Panc1 (cell line): ENCODE measurements around the gene DRAXIN. TPM values are rescaled to one million over a fixed set of nuclear protein-coding genes. Genes with fewer than 3 reads are reported as not detected.
"Not testable (repeated sequence)": the region's sequence is repeated elsewhere in the genome, so short reads cannot be mapped to it uniquely, and the experiment has no call there.

Experiments
- ATAC-seq: fragments of 200-7000 bp; cut with Tn5 transposase; 2 replicates; pipeline ENCODE4 v1.9.1; 2020; ENCODE audit warnings: mild to moderate bottlenecking, moderate library complexity
- BruUV-seq: library from RNA; stranded (reverse); fragments of 400-500 nt; replicated peaks from 2 replicates; lab custom pipeline; 2021; lab: Mats Ljungman, UMichigan
- CTCF ChIA-PET: fragments of 300-600 bp; sonication (Branson Sonifier 250); formaldehyde crosslinking; loops from one replicate; lab custom pipeline; 2022; ENCODE audit warnings: antibody characterized with exemption; lab: Charles Lee
- POLR2A ChIA-PET: fragments of 300-600 bp; sonication (Branson Sonifier 250); formaldehyde crosslinking; loops from one replicate; lab custom pipeline; 2022; ENCODE audit warnings: antibody characterized with exemption; lab: Charles Lee
- DNase-seq: peaks from one replicate; pipeline ENCODE4 v3.0.0-alpha.2; 2010; ENCODE audit warnings: low read depth, low spot score
- H3K27ac ChIP-seq: 2 replicates; pipeline ENCODE4 v1.5.1; 2011; ENCODE audit warnings: mild to moderate bottlenecking, low read length, inconsistent platforms
- H3K27me3 ChIP-seq: fragments of 200-500 bp; sonication (Bioruptor generic); 2 replicates; pipeline ENCODE4 v1.6.0; 2014; ENCODE audit warnings: low read length, inconsistent platforms; ENCODE audit not compliant: control insufficient read depth, insufficient read depth
- H3K36me3 ChIP-seq: fragments of 200-500 bp; sonication (Bioruptor generic); 2 replicates; pipeline ENCODE4 v1.5.1; 2014; ENCODE audit warnings: inconsistent platforms, mild to moderate bottlenecking, low read length, moderate library complexity; ENCODE audit not compliant: control insufficient read depth, insufficient read depth
- H3K4me1 ChIP-seq: 2 replicates; pipeline ENCODE4 v1.5.1; 2011; ENCODE audit warnings: inconsistent platforms, mild to moderate bottlenecking, low read length, moderate library complexity; ENCODE audit not compliant: control insufficient read depth, insufficient read depth
- H3K4me3 ChIP-seq, 2 experiments: 2 replicates each; pipeline ENCODE4 v1.5.1; 2011 to 2012; ENCODE audit warnings: low read depth in 2 of 2, low read length in 2 of 2, mild to moderate bottlenecking in 2 of 2, inconsistent platforms in 1 of 2, moderate library complexity in 1 of 2
- H3K9me3 ChIP-seq: fragments of 200-500 bp; sonication (Bioruptor generic); 2 replicates; pipeline ENCODE4 v1.5.1; 2014; ENCODE audit warnings: low read depth, mild to moderate bottlenecking, inconsistent platforms, low read length, moderate library complexity; ENCODE audit not compliant: control insufficient read depth, insufficient read depth
- POLR2AphosphoS5 ChIP-seq: IDR thresholded peaks from 2 replicates; pipeline ENCODE4 v1.6.1; 2012; ENCODE audit warnings: mild to moderate bottlenecking, low read depth, low read length, moderate library complexity
- SIN3A ChIP-seq: IDR thresholded peaks from 2 replicates; pipeline ENCODE4 v1.6.1; 2012; ENCODE audit warnings: low read depth, mild to moderate bottlenecking, low read length, moderate library complexity, borderline replicate concordance; ENCODE audit not compliant: insufficient read depth
- TCF7L2 ChIP-seq: IDR thresholded peaks from 2 replicates; pipeline ENCODE4 v1.6.1; 2011; ENCODE audit warnings: mild to moderate bottlenecking, low read depth, low read length, inconsistent platforms
- in situ Hi-C: cut with HindIII; loops from 2 replicates; pipeline ENCODE4 v1.10.0; 2016; ENCODE audit warnings: low sequenced_read_pairs, low pct_unique_long_range_greater_than_20kb
- intact Hi-C: fragments of 100-400 bp; cut with micrococcal nuclease; formaldehyde crosslinking; loops from one replicate; pipeline ENCODE4 v1.10.0; 2022; ENCODE audit not compliant: unreplicated experiment
- total RNA-seq: library from RNA; stranded (reverse); gene quantifications from one replicate; pipeline ENCODE4 v1.2.1, GENCODE V29; 2021; ENCODE audit not compliant: unreplicated experiment
- TF ChIP-seq, protein P1 (sequence below), 2 experiments: IDR thresholded peaks; 2 replicates each; pipeline ENCODE4 v1.6.1; 2011 to 2012; ENCODE audit warnings: low read depth in 2 of 2, control low read depth in 1 of 2, low read length in 1 of 2, mild to moderate bottlenecking in 1 of 2, moderate library complexity in 1 of 2; ENCODE audit not compliant: insufficient read depth in 1 of 2
- TF ChIP-seq, protein P2 (sequence below): fragments of 450-650 bp; IDR thresholded peaks from 2 replicates; pipeline ENCODE4 v1.5.1; 2017; ENCODE audit warnings: mild to moderate bottlenecking

Gene DRAXIN
- total RNA-seq, 1 experiment from 2014 or later, result 0.13 TPM

GRCh38 chr1:11642418-11643017 lies 49.0 kb upstream of the DRAXIN start:
- POLR2A ChIA-PET, result interaction anchor here (0.6 kb wide), 1 partner anchor 1137 kb away, joined by 3 read pairs; no protein-coding TSS in a partner anchor
- BruUV-seq, result not testable (repeated sequence)
- peak; percentile 83 for ATAC-seq

GRCh38 chr1:11643782-11644181 lies 47.7 kb upstream of the DRAXIN start:
- no peaks in the 10 kb centered on the region; the same call in 1 of the 2 replicates for H3K4me1 ChIP-seq
- DNase-seq (no peak), ATAC-seq (no peak)
- TF ChIP-seq POLR2AphosphoS5 (no peak), TCF7L2 (no peak), SIN3A (no peak)
- TF ChIP-seq, protein P1, sequence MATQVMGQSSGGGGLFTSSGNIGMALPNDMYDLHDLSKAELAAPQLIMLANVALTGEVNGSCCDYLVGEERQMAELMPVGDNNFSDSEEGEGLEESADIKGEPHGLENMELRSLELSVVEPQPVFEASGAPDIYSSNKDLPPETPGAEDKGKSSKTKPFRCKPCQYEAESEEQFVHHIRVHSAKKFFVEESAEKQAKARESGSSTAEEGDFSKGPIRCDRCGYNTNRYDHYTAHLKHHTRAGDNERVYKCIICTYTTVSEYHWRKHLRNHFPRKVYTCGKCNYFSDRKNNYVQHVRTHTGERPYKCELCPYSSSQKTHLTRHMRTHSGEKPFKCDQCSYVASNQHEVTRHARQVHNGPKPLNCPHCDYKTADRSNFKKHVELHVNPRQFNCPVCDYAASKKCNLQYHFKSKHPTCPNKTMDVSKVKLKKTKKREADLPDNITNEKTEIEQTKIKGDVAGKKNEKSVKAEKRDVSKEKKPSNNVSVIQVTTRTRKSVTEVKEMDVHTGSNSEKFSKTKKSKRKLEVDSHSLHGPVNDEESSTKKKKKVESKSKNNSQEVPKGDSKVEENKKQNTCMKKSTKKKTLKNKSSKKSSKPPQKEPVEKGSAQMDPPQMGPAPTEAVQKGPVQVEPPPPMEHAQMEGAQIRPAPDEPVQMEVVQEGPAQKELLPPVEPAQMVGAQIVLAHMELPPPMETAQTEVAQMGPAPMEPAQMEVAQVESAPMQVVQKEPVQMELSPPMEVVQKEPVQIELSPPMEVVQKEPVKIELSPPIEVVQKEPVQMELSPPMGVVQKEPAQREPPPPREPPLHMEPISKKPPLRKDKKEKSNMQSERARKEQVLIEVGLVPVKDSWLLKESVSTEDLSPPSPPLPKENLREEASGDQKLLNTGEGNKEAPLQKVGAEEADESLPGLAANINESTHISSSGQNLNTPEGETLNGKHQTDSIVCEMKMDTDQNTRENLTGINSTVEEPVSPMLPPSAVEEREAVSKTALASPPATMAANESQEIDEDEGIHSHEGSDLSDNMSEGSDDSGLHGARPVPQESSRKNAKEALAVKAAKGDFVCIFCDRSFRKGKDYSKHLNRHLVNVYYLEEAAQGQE (IDR thresholded peaks at IDR 0.05; ENCODE audit: insufficient read depth in 1 of 2, low read depth in 2 of 2, low read length in 1 of 2), result no peak
- TF ChIP-seq, protein P2, sequence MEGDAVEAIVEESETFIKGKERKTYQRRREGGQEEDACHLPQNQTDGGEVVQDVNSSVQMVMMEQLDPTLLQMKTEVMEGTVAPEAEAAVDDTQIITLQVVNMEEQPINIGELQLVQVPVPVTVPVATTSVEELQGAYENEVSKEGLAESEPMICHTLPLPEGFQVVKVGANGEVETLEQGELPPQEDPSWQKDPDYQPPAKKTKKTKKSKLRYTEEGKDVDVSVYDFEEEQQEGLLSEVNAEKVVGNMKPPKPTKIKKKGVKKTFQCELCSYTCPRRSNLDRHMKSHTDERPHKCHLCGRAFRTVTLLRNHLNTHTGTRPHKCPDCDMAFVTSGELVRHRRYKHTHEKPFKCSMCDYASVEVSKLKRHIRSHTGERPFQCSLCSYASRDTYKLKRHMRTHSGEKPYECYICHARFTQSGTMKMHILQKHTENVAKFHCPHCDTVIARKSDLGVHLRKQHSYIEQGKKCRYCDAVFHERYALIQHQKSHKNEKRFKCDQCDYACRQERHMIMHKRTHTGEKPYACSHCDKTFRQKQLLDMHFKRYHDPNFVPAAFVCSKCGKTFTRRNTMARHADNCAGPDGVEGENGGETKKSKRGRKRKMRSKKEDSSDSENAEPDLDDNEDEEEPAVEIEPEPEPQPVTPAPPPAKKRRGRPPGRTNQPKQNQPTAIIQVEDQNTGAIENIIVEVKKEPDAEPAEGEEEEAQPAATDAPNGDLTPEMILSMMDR, result no peak
- ChIA-PET CTCF (interaction anchor here (0.6 to 1.0 kb wide), 5 partner anchors 22 to 606 kb away, joined by 3 to 7 read pairs (median 4); no protein-coding TSS in a partner anchor), POLR2A (no interaction called here)
- in situ Hi-C loops (no loop called here), intact Hi-C loops (loop anchor here (5.0 to 10.0 kb wide), 3 partner anchors 309 to 609 kb away; no protein-coding TSS in a partner anchor)
- H3K4me3 ChIP-seq, result no peak overlapping the region
- BruUV-seq, result no TSS peak
- no peaks in the 10 kb centered on the region for H3K36me3 ChIP-seq
- H3K27me3 ChIP-seq, result peaks cover 5% of the 10 kb centered on the region; the same call in 1 of the 2 replicates
- H3K27ac ChIP-seq, result no peak overlapping the region
- H3K9me3 ChIP-seq, result no peaks in the 10 kb centered on the region

More at GRCh38 chr1:11642418-11643017, 49.0 kb upstream of the DRAXIN start:
- H3K9me3 ChIP-seq, H3K27me3 ChIP-seq, H3K4me3 ChIP-seq, H3K4me1 ChIP-seq, H3K27ac ChIP-seq, in situ Hi-C loops, H3K36me3 ChIP-seq: not testable (repeated sequence)
- intact Hi-C loops, result loop anchor here (5.0 to 10.0 kb wide), 3 partner anchors 308 to 608 kb away; no protein-coding TSS in a partner anchor
- peak; percentile 76 for DNase-seq
- CTCF ChIA-PET, result interaction anchor here (0.5 to 1.0 kb wide), 4 partner anchors 15 to 401 kb away, joined by 3 to 7 read pairs (median 4); no protein-coding TSS in a partner anchor
- TF ChIP-seq, protein P1 (IDR thresholded peaks at IDR 0.05; ENCODE audit: insufficient read depth in 1 of 2, low read depth in 2 of 2, low read length in 1 of 2), result peak in 1 of 2 experiments; percentile 67; a peak in 1 of 4 replicates
- TF ChIP-seq, protein P2, result peak; percentile 96
